GF-D8 (cell line): ENCODE data around the gene PRLH.

ENCODE experiments used
- DNase-seq: peaks from one replicate; lab custom pipeline; 2025; lab: John Stamatoyannopoulos, UW

PRLH gene

GRCh38 chr2:237566401-237567235 is at the start of gene PRLH:
TSS of gene PRLH (plus strand) at chr2:237566574. CDS start at chr2:237566574, 0 bp downstream.
- no peak for DNase-seq

- DNase-seq, result no peak
Observed at GRCh38 chr2:237517163-237517562, 49.2 kb upstream of the PRLH start.

- DNase-seq, result no peak
Observed at GRCh38 chr2:237517990-237518389, 48.4 kb upstream of the PRLH start.

GRCh38 chr2:237519506-237520245 is 46.7 kb upstream of the PRLH start:
- no peak for DNase-seq

GRCh38 chr2:237520290-237520689 is 46.1 kb upstream of the PRLH start:
- DNase-seq, result no peak

- DNase-seq, result no peak
Observed at GRCh38 chr2:237524631-237525030, 41.7 kb upstream of the PRLH start.

GRCh38 chr2:237525559-237526157 is 40.7 kb upstream of the PRLH start:
- DNase-seq, result no peak

- no peak for DNase-seq
Observed at GRCh38 chr2:237527233-237527632, 39.1 kb upstream of the PRLH start.

- DNase-seq, result no peak
Observed at GRCh38 chr2:237527766-237528165, 38.6 kb upstream of the PRLH start.

- DNase-seq, result no peak
Observed at GRCh38 chr2:237529452-237530402, 36.6 kb upstream of the PRLH start.

GRCh38 chr2:237530472-237531433 is 35.6 kb upstream of the PRLH start:
- no peak for DNase-seq

GRCh38 chr2:237532160-237532559 is 34.2 kb upstream of the PRLH start:
- DNase-seq, result no peak

- DNase-seq, result no peak
Observed at GRCh38 chr2:237533668-237534161, 32.7 kb upstream of the PRLH start.

GRCh38 chr2:237534380-237534779 is 32.0 kb upstream of the PRLH start:
- DNase-seq, result no peak

- DNase-seq, result no peak
Observed at GRCh38 chr2:237535385-237536082, 30.8 kb upstream of the PRLH start.

- no peak for DNase-seq
Observed at GRCh38 chr2:237536083-237536415, 30.3 kb upstream of the PRLH start.

GRCh38 chr2:237536617-237537016 is 29.8 kb upstream of the PRLH start:
- DNase-seq, result no peak

GRCh38 chr2:237538001-237538720 is 28.2 kb upstream of the PRLH start:
- no peak for DNase-seq

GRCh38 chr2:237538901-237539300 is 27.5 kb upstream of the PRLH start:
- DNase-seq, result no peak
